ENCODE data around the gene EVI5L.

DNA sequence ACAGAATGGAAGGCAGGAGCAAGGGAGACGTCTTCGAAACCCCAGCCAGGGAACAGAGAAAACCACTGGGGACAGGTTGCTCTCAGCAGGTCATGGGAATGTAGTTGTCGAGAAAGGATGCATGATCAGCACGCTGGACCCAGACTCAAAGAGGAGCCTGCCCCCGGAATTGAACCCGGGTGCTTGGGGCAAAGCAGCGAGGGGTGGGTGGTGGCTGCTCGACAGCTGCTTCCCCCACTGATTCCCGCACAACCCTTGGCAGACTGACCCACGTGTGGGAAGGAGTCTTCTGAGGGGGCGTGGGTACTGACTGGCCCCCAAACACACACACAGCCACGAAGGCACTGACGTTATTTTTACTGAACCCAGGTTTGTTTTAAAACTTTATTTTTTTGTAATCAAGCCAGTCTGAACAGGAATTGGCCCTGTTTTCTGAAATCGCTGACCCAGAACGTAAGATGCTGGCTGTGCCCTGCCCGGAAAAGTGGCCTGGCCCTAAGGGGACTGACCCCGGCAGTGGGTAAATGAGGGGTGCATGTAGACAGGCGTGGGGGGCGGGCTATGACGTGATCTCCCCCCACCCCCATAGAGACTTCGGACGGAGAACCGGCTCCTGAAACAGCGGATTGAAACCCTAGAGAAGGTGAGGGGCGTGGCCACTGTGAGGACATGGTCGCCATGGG lies 25.5 kb downstream of the EVI5L start:
- TF ChIP-seq, protein P1, sequence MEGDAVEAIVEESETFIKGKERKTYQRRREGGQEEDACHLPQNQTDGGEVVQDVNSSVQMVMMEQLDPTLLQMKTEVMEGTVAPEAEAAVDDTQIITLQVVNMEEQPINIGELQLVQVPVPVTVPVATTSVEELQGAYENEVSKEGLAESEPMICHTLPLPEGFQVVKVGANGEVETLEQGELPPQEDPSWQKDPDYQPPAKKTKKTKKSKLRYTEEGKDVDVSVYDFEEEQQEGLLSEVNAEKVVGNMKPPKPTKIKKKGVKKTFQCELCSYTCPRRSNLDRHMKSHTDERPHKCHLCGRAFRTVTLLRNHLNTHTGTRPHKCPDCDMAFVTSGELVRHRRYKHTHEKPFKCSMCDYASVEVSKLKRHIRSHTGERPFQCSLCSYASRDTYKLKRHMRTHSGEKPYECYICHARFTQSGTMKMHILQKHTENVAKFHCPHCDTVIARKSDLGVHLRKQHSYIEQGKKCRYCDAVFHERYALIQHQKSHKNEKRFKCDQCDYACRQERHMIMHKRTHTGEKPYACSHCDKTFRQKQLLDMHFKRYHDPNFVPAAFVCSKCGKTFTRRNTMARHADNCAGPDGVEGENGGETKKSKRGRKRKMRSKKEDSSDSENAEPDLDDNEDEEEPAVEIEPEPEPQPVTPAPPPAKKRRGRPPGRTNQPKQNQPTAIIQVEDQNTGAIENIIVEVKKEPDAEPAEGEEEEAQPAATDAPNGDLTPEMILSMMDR (IDR thresholded peaks at IDR 0.05; ENCODE audit: extremely low read depth in 1 of 2, insufficient read depth in 1 of 2, low read depth in 1 of 2, low read length in 2 of 2), result no peak
- TF ChIP-seq POLR2AphosphoS5 (IDR thresholded peaks at IDR 0.05; ENCODE audit: insufficient read depth, low read depth, low read length) (no peak), EZH2 (IDR thresholded peaks at IDR 0.05; ENCODE audit: borderline replicate concordance, low read depth, low read length, severe bottlenecking) (no peak), POLR2A (IDR thresholded peaks at IDR 0.05; ENCODE audit: low read depth, low read length) (no peak)
- TF ChIP-seq, protein P2, sequence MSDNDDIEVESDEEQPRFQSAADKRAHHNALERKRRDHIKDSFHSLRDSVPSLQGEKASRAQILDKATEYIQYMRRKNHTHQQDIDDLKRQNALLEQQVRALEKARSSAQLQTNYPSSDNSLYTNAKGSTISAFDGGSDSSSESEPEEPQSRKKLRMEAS (IDR thresholded peaks at IDR 0.05; ENCODE audit: insufficient read depth, insufficient read length), result no peak

Measured in endothelial cell of umbilical vein (primary cell).